ENCODE measurements around the gene CSH2. TPM values are rescaled to one million over a fixed set of nuclear protein-coding genes. Genes with fewer than 3 reads are reported as not detected.
"Not testable (repeated sequence)": the region's sequence is repeated elsewhere in the genome, so short reads cannot be mapped to it uniquely, and the experiment has no call there.

The CSH2 gene
- polyA plus RNA-seq (ENCODE audit: insufficient read length in 12 of 12): 1 to 10 TPM in 9 of 12 donors, under 1 TPM in 1, not detected in 2; 0.73 to 10.0 (median 3.1) TPM
- long read RNA-seq, donor 1, partial matches to known transcripts: 0 of 2 reads
- long read RNA-seq, donor 1, other reads (novel, unspliced or antisense): 0 of 2 reads
- long read RNA-seq, donor 2: 0 reads
- long read RNA-seq, donor 3, partial matches to known transcripts: 0 of 2 reads
- long read RNA-seq, donor 3, other reads (novel, unspliced or antisense): 0 of 2 reads
- long read RNA-seq, donor 4: 0 reads
- long read RNA-seq, donor 5, partial matches to known transcripts: 0 of 4 reads
- long read RNA-seq, donor 5, other reads (novel, unspliced or antisense): 0 of 4 reads
- long read RNA-seq, donor 6: 0 reads
- long read RNA-seq, donor 7: 0 reads
- long read RNA-seq, donor 8: 0 reads
- long read RNA-seq, donor 9, partial matches to known transcripts: 0 of 1 reads
- long read RNA-seq, donor 9, other reads (novel, unspliced or antisense): 0 of 1 reads
- long read RNA-seq, donor 10, partial matches to known transcripts: 0 of 3 reads
- long read RNA-seq, donor 10, other reads (novel, unspliced or antisense): 0 of 3 reads
- long read RNA-seq, donor 11, transcript CSH2-203 (5 exons, 920 nt): major isoform, 5 of 5 reads
- long read RNA-seq, donor 11, partial matches to known transcripts: 0 of 5 reads
- long read RNA-seq, donor 11, other reads (novel, unspliced or antisense): 0 of 5 reads

DNA sequence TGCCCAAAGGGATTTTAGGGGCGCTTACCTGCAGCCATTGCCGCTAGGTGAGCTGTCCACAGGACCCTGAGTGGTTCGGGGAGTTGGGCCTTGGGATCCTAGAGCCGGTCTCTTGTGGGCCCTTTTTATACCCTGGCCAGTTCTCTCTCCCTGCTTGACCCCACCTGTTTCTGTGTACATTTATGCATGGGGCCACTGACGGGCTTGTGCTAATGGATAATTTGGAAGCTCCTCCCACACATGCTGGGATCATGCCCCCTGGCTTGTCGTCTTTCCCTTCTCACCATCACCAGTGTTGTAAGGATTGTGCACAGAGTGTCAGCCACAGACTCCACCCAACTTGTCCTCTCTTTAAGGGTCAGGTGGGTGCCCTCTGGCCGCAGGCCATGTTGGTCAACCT, at the start of gene CSH2:
CSH2 (minus strand) TSS at position 101 of the 400 bp plus-strand sequence; CDS start at position 38, 63 bp downstream.
- DNase-seq: not testable (repeated sequence)

DNA sequence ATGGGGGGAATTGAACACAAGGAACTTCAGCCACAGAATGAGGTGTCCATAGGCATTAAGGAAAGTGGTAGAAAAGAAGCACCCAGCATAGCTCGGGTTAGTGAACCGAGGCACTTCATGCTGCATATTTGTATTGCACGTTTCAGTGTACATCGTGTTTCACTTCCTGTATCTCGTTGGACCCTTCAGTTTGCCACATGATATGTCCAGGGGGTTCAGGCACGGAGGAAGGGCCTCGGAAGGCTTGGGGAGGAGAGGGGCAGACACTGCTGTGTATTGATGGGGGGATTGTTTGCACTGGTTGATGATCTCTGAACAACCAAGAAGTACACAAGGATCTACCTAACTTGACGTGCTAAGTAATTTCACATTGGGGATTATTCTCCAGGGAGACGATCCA, 48.9 kb upstream of the CSH2 start:
- not testable (repeated sequence) for DNase-seq

- not testable (repeated sequence) for DNase-seq
Observed at GRCh38 chr17:63920779-63921178, 47.3 kb upstream of the CSH2 start.

DNA sequence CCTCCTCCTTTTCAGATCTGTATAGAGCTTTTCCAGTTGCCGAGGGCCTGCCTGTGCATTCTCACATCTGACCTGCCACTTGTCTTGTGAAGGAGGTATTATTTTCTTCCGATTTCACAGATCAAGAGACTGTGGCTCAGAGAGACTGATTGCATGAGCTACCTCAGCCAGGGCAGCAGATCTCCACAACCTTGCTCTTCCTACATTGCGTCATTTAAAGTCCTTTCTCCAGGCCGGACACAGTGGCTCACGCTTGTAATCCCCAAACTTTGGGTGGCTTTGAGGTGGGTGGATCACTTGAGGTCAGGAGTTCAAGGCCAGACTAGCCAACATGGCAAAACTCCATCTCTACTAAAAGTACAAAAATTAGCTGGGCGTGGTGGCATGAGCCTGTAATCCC, 46.6 kb upstream of the CSH2 start:
- DNase-seq: not testable (repeated sequence)

GRCh38 chr17:63919311-63919723, 45.8 kb upstream of the CSH2 start:
- peak; percentile 57 for DNase-seq

DNA sequence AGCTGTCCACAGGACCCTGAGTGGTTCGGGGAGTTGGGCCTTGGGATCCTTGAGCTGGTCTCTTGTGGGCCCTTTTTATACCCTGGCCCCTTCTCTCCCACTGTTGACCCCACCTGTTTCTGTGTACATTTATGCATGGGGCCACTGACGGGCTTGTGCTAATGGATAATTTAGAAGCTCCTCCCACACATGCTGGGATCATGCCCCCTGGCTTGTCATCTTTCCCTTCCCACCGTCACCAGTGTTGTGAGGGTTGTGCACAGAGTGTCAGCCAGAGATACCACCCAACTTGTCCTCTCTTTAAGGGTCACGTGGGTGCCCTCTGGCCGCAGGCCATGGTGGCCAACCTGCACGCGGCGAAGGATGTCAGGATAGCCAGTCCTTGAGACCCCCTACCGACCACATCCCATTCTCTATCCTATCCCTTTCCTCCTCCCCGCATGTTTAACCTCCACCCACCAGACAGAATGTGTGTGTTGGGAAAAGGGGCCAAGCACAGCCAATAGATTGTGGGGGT, 45.4 kb upstream of the CSH2 start, which contains the start of gene GH1:
GH1 (minus strand) TSS at position 51 of the 517 bp plus-strand sequence. CDS start 63 bp downstream, outside the sequence.
- DNase-seq: not testable (repeated sequence)

DNA sequence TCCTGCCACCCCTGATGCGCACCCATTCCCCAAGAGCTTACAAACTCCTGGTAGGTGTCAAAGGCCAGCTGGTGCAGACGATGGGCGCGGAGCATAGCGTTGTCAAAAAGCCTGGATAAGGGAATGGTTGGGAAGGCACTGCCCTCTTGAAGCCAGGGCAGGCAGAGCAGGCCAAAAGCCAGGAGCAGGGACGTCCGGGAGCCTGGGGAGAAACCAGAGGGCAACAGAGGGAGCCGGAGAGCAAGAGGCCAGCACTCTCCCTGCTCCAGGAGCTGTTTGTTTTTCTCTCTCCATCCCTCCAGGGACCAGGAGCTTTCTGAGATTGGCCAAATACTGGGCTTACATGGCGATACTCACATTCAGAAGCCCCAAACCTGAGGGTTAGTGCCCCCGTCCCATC, 44.8 kb upstream of the CSH2 start:
- DNase-seq: no peak

- no peak for DNase-seq
Observed at GRCh38 chr17:63917646-63918045, 44.2 kb upstream of the CSH2 start.

DNA sequence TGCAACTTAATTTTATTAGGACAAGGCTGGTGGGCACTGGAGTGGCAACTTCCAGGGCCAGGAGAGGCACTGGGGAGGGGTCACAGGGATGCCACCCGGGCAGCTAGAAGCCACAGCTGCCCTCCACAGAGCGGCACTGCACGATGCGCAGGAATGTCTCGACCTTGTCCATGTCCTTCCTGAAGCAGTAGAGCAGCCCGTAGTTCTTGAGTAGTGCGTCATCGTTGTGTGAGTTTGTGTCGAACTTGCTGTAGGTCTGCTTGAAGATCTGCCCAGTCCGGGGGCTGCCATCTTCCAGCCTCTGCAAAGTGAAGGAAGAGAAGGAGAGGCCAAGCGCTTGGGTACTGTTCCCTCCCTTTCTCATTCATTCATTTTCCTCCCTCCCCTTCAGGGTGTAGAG, 43.7 kb upstream of the CSH2 start:
- DNase-seq: not testable (repeated sequence)

- DNase-seq: no peak
Observed at GRCh38 chr17:63916566-63917185, 43.2 kb upstream of the CSH2 start.

DNA sequence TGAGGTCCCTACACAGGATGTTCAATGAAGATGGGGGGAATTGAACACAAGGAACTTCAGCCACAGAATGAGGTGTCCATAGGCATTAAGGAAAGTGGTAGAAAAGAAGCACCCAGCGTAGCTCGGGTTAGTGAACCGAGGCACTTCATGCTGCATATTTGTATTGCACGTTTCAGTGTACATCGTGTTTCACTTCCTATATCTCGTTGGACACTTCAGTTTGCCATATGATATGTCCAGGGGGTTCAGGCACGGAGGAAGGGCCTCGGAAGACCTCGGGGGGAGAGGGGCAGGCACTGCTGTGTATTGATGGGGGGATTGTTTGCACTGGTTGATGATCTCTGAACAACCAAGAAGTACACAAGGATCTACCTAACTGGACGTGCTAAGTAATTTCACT, 42.3 kb upstream of the CSH2 start:
- DNase-seq: not testable (repeated sequence)

- no peak for DNase-seq
Observed at GRCh38 chr17:63914471-63914870, 41.0 kb upstream of the CSH2 start.

GRCh38 chr17:63911657-63912100, 38.2 kb upstream of the CSH2 start:
- no peak for DNase-seq

- no peak for DNase-seq
Observed at GRCh38 chr17:63911041-63911635, 37.7 kb upstream of the CSH2 start, which contains the start of gene CSHL1. CSHL1 (minus strand) TSS chr17:63911258; CDS start chr17:63911196, 62 bp downstream.

GRCh38 chr17:63910096-63910495, 36.6 kb upstream of the CSH2 start:
- no peak for DNase-seq

GRCh38 chr17:63909586-63909985, 36.1 kb upstream of the CSH2 start:
- not testable (repeated sequence) for DNase-seq

DNA sequence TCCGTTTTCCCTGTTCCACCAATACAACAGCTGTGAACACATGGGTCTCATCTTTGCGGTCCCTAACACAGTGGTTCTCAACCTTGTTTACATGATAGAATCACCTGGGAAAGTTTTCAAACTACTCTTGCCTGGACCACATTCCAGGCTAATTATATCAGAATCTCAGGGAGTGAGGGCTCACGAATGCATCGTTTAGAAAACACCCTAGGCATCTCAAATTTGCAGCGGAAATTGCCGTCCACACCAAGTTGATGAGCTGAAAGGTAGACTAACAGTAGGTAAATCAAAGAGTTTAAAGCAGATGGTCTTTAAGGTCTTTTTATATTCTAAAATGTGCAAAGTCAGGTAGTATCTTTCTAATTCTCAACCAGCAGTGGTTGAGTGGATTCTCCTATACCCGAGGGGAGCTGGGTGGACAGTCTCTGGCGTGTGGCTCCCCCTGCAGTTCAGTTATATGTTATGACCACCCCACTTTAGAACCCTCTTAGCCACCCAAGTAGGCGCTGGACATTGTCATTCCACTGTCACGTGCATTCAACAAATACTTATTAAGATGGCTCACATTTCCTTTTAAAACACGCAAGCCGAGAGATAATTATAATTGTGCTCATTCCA, 33.8 kb upstream of the CSH2 start:
- DNase-seq: not testable (repeated sequence)

DNA sequence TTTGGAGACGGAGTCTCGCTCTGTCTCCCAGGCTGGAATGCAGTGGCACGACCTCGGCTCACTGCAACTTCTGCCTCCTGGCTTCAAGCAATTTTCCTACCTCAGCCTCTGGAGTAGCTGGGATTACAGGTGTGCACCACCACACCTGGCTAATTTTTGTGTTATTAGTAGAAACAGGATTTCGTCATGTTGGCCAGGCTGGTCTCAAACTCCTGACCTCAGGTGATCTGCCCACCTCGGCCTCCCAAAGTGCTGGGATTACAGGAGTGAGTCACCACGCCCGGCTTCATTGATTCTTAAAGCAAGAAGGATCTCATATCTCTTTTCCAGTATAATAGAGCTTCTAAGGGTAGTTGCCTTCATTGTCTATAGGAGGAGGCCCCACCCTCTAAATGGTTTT, 31.3 kb upstream of the CSH2 start:
- not testable (repeated sequence) for DNase-seq

DNA sequence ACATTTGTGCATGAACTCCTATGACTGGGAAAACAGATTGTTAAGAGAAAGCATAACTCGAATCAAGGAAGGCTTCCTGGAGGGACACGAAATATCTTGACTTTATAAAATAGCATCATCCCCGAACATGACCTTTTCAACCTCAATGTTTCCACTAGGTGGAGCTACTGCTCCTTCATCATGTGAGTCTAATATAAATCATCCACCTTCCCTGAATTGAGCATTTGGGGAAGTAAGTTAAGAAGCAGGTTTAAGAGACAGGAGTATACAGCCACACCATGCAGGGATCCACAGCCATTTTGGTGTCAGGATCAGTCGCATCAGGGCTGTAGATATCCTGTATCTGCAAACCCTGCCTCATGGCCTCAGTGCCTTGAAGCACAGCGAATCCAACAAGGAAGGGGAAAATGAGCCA, 30.3 kb upstream of the CSH2 start:
- not testable (repeated sequence) for DNase-seq

GRCh38 chr17:63901971-63902370, 28.5 kb upstream of the CSH2 start:
- not testable (repeated sequence) for DNase-seq

Data from muscle of arm (tissue), 14 donors.